Esophagus squamous epithelium (tissue), 5 donors: ENCODE results near the gene NEDD1. TPM values are rescaled to one million over a fixed set of nuclear protein-coding genes. Genes with fewer than 3 reads are reported as not detected.

Experiments
- DNase-seq: peaks from one replicate; lab custom pipeline; 2025; lab: John Stamatoyannopoulos, UW
- H3K27ac ChIP-seq, 4 donors: fragments of 200-600 bp; sonication (generic); one replicate each; pipeline ENCODE4 v1.5.1; 2016 to 2019; ENCODE audit warnings: mild to moderate bottlenecking in 1 of 4
- H3K27me3 ChIP-seq, 4 donors: fragments of 200-600 bp; sonication (generic); 1 replicate in 3 of 4; 2 replicates in 1 of 4; pipeline versions ENCODE4 v1.5.1 to v1.6.0; 2017 to 2021; ENCODE audit warnings: antibody characterized with exemption in 1 of 4
- H3K36me3 ChIP-seq, 3 donors: fragments of 200-600 bp; sonication (generic); one replicate each; pipeline ENCODE4 v1.5.1; 2016 to 2019
- H3K4me1 ChIP-seq, 3 donors: fragments of 200-600 bp; sonication (generic); one replicate each; pipeline ENCODE4 v1.5.1; 2017 to 2019
- H3K4me3 ChIP-seq, 4 donors: fragments of 200-600 bp; sonication (generic); 1 replicate in 3 of 4; 2 replicates in 1 of 4; pipeline ENCODE4 v1.5.1; 2016 to 2019; ENCODE audit warnings: mild to moderate bottlenecking in 2 of 4, moderate library complexity in 1 of 4
- H3K9me3 ChIP-seq, 3 donors: fragments of 200-600 bp; sonication (generic); one replicate each; pipeline ENCODE4 v1.5.1; 2016 to 2019
- POLR2A ChIP-seq, 4 donors: fragments of 450-650 bp; IDR thresholded peaks; one replicate each; pipeline ENCODE4 v1.6.1; 2017; ENCODE audit warnings: antibody characterized with exemption in 4 of 4, mild to moderate bottlenecking in 4 of 4, moderate library complexity in 3 of 4
- WGBS, 2 donors: methylation state at CpG; one replicate each; pipeline ENCODE4 v1.1.5; 2018; 5-methylcytosine and 5-hydroxymethylcytosine counted together
- intact Hi-C: fragments of 100-400 bp; cut with DNase I; formaldehyde crosslinking; loops from one replicate; pipeline ENCODE4 v1.15.0; 2022
- small RNA-seq, 4 donors: library from RNA; depleted of rRNA; stranded (forward); fragments of <200 nt; gene quantifications; one replicate each; pipeline ENCODE3, GENCODE V24; 2016
- total RNA-seq, 4 donors: library from RNA; depleted of rRNA; stranded (reverse); fragments of >200 nt; gene quantifications; one replicate each; pipeline ENCODE4 v1.1.0, GENCODE V29; 2016
- TF ChIP-seq, protein P1 (sequence below), 6 experiments: fragments of 450-650 bp in 4 of 6; fragments of 200-600 bp in 2 of 6; sonication (generic) in 2 of 6; IDR thresholded peaks; one replicate each; pipeline ENCODE4 v1.5.1; 2016 to 2019; ENCODE audit warnings: antibody characterized with exemption in 6 of 6, mild to moderate bottlenecking in 4 of 6, moderate library complexity in 4 of 6
- donor health status: DM: yes; HTN: yes; CAD: no.

NEDD1 gene
- total RNA-seq, 4 donors from 2014 or later: 8.3 to 27.7 (median 13.1) TPM

DNA sequence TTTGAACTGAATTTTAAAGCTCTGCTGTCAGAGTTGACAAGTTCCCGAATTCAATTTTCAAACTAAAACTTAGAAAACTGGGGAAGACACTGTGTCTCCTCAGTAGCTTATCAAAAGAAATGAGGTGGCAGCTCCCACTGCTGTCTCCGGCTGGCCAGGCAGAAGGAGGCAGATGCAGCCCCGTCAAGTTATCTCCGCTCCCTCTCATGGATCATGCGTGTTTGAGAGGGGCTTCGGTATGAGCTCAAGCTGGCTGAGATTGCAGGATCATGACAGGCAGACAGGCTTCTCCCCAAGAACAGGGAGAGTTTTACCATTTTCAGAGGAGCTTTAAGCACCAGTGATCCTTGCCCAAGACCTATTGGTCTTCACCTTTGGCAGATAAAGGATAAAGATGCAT is 88.8 kb downstream of the NEDD1 start:
- Histone ChIP-seq H3K9me3 (no peaks in the 10 kb centered on the region), H3K4me3 (no peak overlapping the region), H3K27me3 (peaks cover 0 to 28% (median 0%) of the 10 kb centered on the region in 4 donors), H3K4me1 (no peaks in the 10 kb centered on the region), H3K27ac (no peak overlapping the region), H3K36me3 (no peaks in the 10 kb centered on the region)
- intact Hi-C loops: no loop called here
- WGBS, 2 donors: 75 to 86% methylated on average over 6 of the region's 6 CpGs
- TF ChIP-seq POLR2A (IDR thresholded peaks at IDR 0.05): no peak
- TF ChIP-seq, protein P1, sequence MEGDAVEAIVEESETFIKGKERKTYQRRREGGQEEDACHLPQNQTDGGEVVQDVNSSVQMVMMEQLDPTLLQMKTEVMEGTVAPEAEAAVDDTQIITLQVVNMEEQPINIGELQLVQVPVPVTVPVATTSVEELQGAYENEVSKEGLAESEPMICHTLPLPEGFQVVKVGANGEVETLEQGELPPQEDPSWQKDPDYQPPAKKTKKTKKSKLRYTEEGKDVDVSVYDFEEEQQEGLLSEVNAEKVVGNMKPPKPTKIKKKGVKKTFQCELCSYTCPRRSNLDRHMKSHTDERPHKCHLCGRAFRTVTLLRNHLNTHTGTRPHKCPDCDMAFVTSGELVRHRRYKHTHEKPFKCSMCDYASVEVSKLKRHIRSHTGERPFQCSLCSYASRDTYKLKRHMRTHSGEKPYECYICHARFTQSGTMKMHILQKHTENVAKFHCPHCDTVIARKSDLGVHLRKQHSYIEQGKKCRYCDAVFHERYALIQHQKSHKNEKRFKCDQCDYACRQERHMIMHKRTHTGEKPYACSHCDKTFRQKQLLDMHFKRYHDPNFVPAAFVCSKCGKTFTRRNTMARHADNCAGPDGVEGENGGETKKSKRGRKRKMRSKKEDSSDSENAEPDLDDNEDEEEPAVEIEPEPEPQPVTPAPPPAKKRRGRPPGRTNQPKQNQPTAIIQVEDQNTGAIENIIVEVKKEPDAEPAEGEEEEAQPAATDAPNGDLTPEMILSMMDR (IDR thresholded peaks at IDR 0.05): no peak
- no peak for DNase-seq

DNA sequence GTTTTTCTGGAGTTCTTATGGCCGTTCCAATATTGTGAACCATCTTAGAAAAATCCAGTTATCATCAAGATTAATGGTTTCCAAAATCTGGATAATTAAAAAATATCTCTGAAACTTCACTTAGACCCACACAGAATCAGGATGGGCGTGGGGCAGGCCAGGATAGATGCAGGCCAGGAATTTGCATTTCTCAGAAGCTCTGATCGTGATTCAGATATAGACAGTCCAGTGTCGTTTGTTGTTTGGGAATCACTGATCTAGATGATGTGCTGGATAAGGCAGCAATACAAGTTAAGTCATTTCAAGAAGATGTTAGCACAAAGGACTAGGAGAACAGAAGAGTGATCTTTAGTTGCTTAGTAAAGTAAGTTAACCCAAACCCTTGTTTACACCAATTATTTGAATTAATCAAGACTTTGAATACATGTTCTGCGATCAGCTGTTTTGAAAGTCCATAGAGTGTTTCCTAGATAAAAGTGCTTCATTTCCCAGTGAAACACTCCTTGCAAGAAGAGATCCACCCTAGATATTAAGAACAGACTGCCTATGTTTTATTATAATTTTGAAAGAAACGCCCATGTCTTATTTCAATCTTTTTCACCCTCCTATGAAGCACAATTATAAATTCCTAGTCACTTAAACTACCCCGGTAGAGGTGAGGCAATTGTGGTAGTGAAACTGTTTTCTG is 90.9 kb downstream of the NEDD1 start:
- H3K9me3 ChIP-seq: no peaks in the 10 kb centered on the region
- no peak overlapping the region for H3K4me3 ChIP-seq
- no peak overlapping the region for H3K27ac ChIP-seq
- H3K36me3 ChIP-seq: no peaks in the 10 kb centered on the region
- DNase-seq: no peak
- TF ChIP-seq POLR2A (IDR thresholded peaks at IDR 0.05): no peak
- TF ChIP-seq, protein P1 (IDR thresholded peaks at IDR 0.05): no peak
- intact Hi-C loops: no loop called here
- H3K4me1 ChIP-seq: no peaks in the 10 kb centered on the region
- peaks cover 0 to 10% (median 0%) of the 10 kb centered on the region in 4 donors for H3K27me3 ChIP-seq
- 76 to 79% methylated on average over 7 of the region's 7 CpGs for WGBS, 2 donors

DNA sequence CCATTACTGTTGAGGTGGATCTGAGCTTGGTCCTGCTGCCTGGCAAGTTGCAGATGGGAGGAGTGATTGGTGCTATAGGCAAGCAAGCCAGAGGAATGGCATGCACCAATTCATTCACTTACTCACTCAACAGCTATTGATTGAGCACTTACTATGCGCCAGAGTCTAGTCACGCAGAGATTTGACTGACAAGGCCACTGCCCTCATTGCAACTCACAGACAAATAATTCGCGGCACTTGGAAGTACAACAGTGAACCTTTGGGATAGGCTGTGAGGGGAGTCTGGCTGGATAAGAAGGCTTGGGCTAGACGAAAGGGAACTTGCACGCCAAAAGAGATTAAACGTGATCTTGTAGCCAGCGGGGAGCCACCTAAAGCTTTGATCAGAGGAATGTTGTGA is 96.2 kb downstream of the NEDD1 start:
- intact Hi-C loops: no loop called here
- Histone ChIP-seq H3K4me1 (no peaks in the 10 kb centered on the region), H3K36me3 (no peaks in the 10 kb centered on the region), H3K4me3 (no peak overlapping the region), H3K27ac (no peak overlapping the region), H3K27me3 (peaks cover 0 to 6% (median 0%) of the 10 kb centered on the region in 4 donors), H3K9me3 (no peaks in the 10 kb centered on the region)
- WGBS, 2 donors: 94% methylated on average over 7 to 8 of the region's 8 CpGs
- TF ChIP-seq, protein P1 (IDR thresholded peaks at IDR 0.05): no peak
- no peak for TF ChIP-seq POLR2A (IDR thresholded peaks at IDR 0.05)
- no peak for DNase-seq

Small RNA genes within 50 kb of the gene (small RNA-seq; reads per million reads assigned to genes)
- gene RF00019: 0 reads per million in 4 donors
